Loucy (cell line): ENCODE data around the gene KDM2B.
A peak's percentile ranks its signal among the peaks of the same experiment; 100 is the strongest.

Experiments
- H2AFZ ChIP-seq: fragments of 200-600 bp; sonication (generic); 2 replicates; pipeline ENCODE4 v1.6.0; 2016; ENCODE audit warnings: antibody characterized with exemption, mild to moderate bottlenecking, low read length, moderate library complexity
- H3F3A ChIP-seq: fragments of 200-600 bp; 2 replicates; pipeline ENCODE4 v1.6.0; 2016; ENCODE audit warnings: antibody characterized with exemption, low read depth, mild to moderate bottlenecking
- H3K27me3 ChIP-seq: fragments of 200-600 bp; sonication (generic); 2 replicates; pipeline ENCODE4 v1.6.1; 2014; ENCODE audit warnings: low read length, mild to moderate bottlenecking; ENCODE audit not compliant: insufficient read depth, poor library complexity, severe bottlenecking
- H3K36me3 ChIP-seq: fragments of 200-600 bp; sonication (generic); 2 replicates; pipeline ENCODE4 v1.6.1; 2016; ENCODE audit warnings: low read length; ENCODE audit not compliant: insufficient read depth
- H3K4me1 ChIP-seq: fragments of 200-600 bp; sonication (generic); 2 replicates; pipeline ENCODE4 v1.5.1; 2014; ENCODE audit warnings: low read length, mild to moderate bottlenecking; ENCODE audit not compliant: insufficient read depth, poor library complexity, severe bottlenecking
- H3K4me2 ChIP-seq: fragments of 200-600 bp; sonication (generic); 2 replicates; pipeline ENCODE4 v1.6.0; 2014; ENCODE audit warnings: antibody characterized with exemption, low read length, low read depth, mild to moderate bottlenecking; ENCODE audit not compliant: poor library complexity, severe bottlenecking
- H3K4me3 ChIP-seq: fragments of 200-600 bp; sonication (generic); 2 replicates; pipeline ENCODE4 v1.5.1; 2014; ENCODE audit warnings: low read length, mild to moderate bottlenecking, mixed read lengths; ENCODE audit not compliant: poor library complexity, severe bottlenecking
- H3K79me2 ChIP-seq: fragments of 200-600 bp; sonication (generic); 2 replicates; pipeline ENCODE4 v1.6.1; 2014; ENCODE audit warnings: low read length; ENCODE audit not compliant: insufficient read depth
- H3K9ac ChIP-seq: fragments of 200-600 bp; sonication (generic); 2 replicates; pipeline ENCODE4 v1.6.0; 2014; ENCODE audit warnings: mild to moderate bottlenecking, low read depth, low read length, moderate library complexity; ENCODE audit not compliant: poor library complexity, severe bottlenecking
- H3K9me2 ChIP-seq: fragments of 200-600 bp; sonication (generic); replicated peaks from 2 replicates; pipeline ENCODE4 v1.6.1; 2016; ENCODE audit warnings: low read depth, low read length, mixed read lengths
- H3K9me3 ChIP-seq: fragments of 200-600 bp; sonication (generic); 2 replicates; pipeline ENCODE4 v1.6.1; 2014; ENCODE audit warnings: mild to moderate bottlenecking, antibody characterized with exemption, low read length, low read depth; ENCODE audit not compliant: insufficient read depth
- H4K20me1 ChIP-seq: fragments of 200-600 bp; sonication (generic); 2 replicates; pipeline ENCODE4 v1.6.0; 2014; ENCODE audit warnings: antibody characterized with exemption, low read length, mild to moderate bottlenecking; ENCODE audit not compliant: insufficient read depth, poor library complexity, severe bottlenecking
- CTCF ChIP-seq: fragments of 200-600 bp; sonication (generic); conservative IDR thresholded peaks from 2 replicates; pipeline ENCODE4 v1.5.1; 2014; ENCODE audit warnings: mild to moderate bottlenecking, antibody characterized with exemption, low read length
- EZH2phosphoT487 ChIP-seq: fragments of 200-600 bp; IDR thresholded peaks from 2 replicates; pipeline ENCODE4 v1.6.1; 2018; ENCODE audit warnings: antibody characterized with exemption, mild to moderate bottlenecking, moderate library complexity, borderline replicate concordance

Gene KDM2B

GRCh38 chr12:121581686-121582429 is 1.0 kb upstream of the KDM2B start:
- H3K4me1 ChIP-seq, result peaks cover 50% of the 10 kb centered on the region
- peak overlapping the region; percentile 99 for H3K9ac ChIP-seq
- H3K27me3 ChIP-seq, result no peaks in the 10 kb centered on the region
- H3K9me3 ChIP-seq, result no peaks in the 10 kb centered on the region
- H3K79me2 ChIP-seq, result peaks cover 69% of the 10 kb centered on the region
- peaks cover 13% of the 10 kb centered on the region for H4K20me1 ChIP-seq
- peak overlapping the region; percentile 88 for H2AFZ ChIP-seq
- TF ChIP-seq CTCF, result no peak
- no peak for TF ChIP-seq EZH2phosphoT487
- H3K36me3 ChIP-seq, result no peaks in the 10 kb centered on the region
- H3F3A ChIP-seq, result peaks cover 6% of the 10 kb centered on the region; the same call in 1 of the 2 replicates
- peak overlapping the region; percentile 99 for H3K4me2 ChIP-seq
- H3K4me3 ChIP-seq, result peak overlapping the region; percentile 92
- no peaks in the 10 kb centered on the region for H3K9me2 ChIP-seq

- Histone ChIP-seq H3K4me3 (peak overlapping the region; percentile 92), H3K9ac (peak overlapping the region; percentile 99), H3K36me3 (peaks cover 2% of the 10 kb centered on the region; the same call in 1 of the 2 replicates), H3K27me3 (no peaks in the 10 kb centered on the region), H3F3A (peaks cover 6% of the 10 kb centered on the region; the same call in 1 of the 2 replicates), H3K4me1 (peaks cover 44% of the 10 kb centered on the region), H3K9me3 (no peaks in the 10 kb centered on the region), H3K4me2 (peak overlapping the region; percentile 99), H2AFZ (peak overlapping the region; percentile 88), H3K9me2 (no peaks in the 10 kb centered on the region), H3K79me2 (peaks cover 66% of the 10 kb centered on the region), H4K20me1 (peaks cover 8% of the 10 kb centered on the region)
- TF ChIP-seq EZH2phosphoT487 (no peak), CTCF (no peak)
These were observed 598 bp downstream of the KDM2B start for GRCh38 chr12:121579981-121580868.

GRCh38 chr12:121579190-121579791 is 1.5 kb downstream of the KDM2B start:
- no peaks in the 10 kb centered on the region for H3K27me3 ChIP-seq
- H3K4me3 ChIP-seq, result peak overlapping the region; percentile 92
- H3K4me1 ChIP-seq, result peaks cover 44% of the 10 kb centered on the region
- TF ChIP-seq CTCF (no peak), EZH2phosphoT487 (no peak)
- peaks cover 61% of the 10 kb centered on the region for H3K79me2 ChIP-seq
- H3K36me3 ChIP-seq, result peaks cover 11% of the 10 kb centered on the region; the same call in 1 of the 2 replicates
- H3K9me2 ChIP-seq, result no peaks in the 10 kb centered on the region
- H3F3A ChIP-seq, result peaks cover 6% of the 10 kb centered on the region; the same call in 1 of the 2 replicates
- H4K20me1 ChIP-seq, result peaks cover 8% of the 10 kb centered on the region
- peak overlapping the region; percentile 99 for H3K9ac ChIP-seq
- H3K4me2 ChIP-seq, result peak overlapping the region; percentile 99
- H2AFZ ChIP-seq, result peak overlapping the region; percentile 88
- no peaks in the 10 kb centered on the region for H3K9me3 ChIP-seq
